22Rv1 (cell line): ENCODE measurements around the gene ANO9.

Experiments used
- H3K27ac ChIP-seq: fragments of 450-650 bp; 2 replicates; pipeline ENCODE4 v1.5.1; 2017
- CTCF ChIP-seq: fragments of 450-650 bp; IDR thresholded peaks from 2 replicates; pipeline ENCODE4 v1.5.1; 2017; ENCODE audit warnings: mild to moderate bottlenecking
- ZFX ChIP-seq: fragments of 450-650 bp; IDR thresholded peaks from 2 replicates; pipeline ENCODE4 v1.6.1; 2017; ENCODE audit warnings: antibody characterized with exemption, borderline replicate concordance

Gene ANO9

GRCh38 chr11:383431-383830, 58.4 kb downstream of the ANO9 start:
- H3K27ac ChIP-seq = no peak overlapping the region
- no peak for TF ChIP-seq CTCF
- no peak for TF ChIP-seq ZFX

DNA sequence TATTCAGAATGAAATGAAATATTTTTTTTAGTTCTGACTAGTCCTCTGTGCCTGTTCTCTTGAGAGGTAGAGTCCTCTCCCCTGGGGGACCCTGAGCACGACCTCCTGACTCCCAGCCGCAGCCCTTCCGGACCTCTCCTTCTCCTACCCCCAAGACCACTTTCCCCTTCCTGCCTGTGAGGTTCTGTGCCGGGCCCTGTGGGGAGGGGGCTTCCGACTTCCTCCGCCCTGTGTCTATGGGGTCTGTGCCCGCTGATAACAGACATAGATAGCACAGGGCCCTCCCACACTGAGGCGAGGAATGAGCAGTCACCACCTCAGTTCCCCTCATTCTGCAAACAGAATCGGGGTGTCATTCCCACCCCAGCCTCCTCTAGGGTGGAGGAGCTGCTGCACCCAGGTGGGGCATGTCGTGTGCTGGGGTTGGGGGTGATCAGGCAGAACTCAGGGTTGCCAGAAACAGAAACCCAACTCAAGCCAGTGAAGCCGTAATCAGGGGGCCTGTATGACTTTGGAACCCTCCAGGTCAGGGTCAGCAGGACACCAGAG, 59.7 kb downstream of the ANO9 start:
- H3K27ac ChIP-seq = no peak overlapping the region
- TF ChIP-seq CTCF = no peak
- TF ChIP-seq ZFX = no peak

DNA sequence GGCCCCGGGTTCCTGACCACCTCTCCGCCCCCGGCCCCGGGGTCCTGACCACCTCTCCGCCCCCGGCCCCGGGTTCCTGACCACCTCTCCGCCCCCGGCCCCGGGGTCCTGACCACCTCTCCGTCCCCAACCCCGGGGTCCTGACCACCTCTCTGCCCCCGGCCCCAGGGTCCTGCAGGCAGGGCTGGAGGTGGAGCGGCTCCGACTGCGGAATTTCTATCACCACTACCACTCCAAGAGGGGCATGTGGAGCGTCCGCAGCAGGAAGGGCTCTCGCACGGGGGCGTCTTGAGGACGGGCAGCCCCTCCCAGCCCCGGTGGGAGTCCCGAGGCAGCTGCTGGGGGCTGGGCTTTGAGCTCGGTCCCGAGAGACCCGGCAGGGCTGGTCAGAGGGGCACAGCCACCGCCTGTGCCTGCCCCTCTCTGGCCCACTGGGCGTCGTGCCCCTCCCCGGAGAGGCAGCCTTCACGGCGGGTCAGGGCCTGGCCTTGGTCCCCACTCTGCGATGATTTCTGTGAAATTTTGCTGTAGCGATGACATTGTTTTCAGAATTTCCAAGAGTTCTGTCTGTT, 60.2 kb downstream of the ANO9 start:
- TF ChIP-seq ZFX = no peak
- TF ChIP-seq CTCF = no peak

DNA sequence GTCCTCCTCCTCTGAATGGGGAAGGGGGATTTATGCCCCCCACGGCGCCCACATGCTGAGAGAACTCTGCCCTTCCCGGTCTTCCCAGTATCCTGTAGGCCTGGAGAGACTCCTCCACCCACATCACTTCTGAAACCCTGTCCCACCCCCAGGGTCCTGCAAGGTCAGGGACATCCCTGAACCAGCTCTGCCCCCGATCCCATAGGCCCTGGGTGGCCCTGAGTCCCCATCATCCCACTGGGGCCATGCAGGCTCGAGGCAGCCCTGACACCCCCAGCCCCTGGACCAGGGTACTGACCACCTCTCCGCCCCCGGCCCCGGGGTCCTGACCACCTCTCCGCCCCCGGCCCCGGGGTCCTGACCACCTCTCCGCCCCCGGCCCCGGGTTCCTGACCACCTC, 60.8 kb downstream of the ANO9 start:
- H3K27ac ChIP-seq = no peak overlapping the region
- TF ChIP-seq CTCF = no peak
- TF ChIP-seq ZFX = no peak

More for the DNA sequence above, 60.2 kb downstream of the ANO9 start:
- H3K27ac ChIP-seq = no peak overlapping the region

GRCh38 chr11:380491-380890, 61.3 kb downstream of the ANO9 start:
- H3K27ac ChIP-seq = no peak overlapping the region

DNA sequence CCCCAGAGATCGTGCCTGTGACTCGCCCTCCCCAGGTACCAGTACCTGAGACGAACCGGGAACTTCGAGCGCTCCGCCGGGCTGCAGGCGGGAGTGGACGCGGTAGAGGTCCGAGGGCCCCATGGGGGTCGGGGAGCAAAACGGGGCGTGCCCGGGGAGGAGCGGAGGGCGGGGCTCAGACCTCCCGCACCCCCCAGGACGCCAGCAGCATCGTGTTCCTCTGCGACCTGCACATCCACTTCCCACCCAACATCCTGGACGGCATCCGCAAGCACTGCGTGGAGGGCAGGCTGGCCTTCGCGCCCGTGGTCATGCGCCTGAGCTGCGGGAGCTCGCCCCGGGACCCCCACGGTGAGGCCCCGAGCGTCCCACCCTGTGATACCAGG, 61.7 kb downstream of the ANO9 start:
- H3K27ac ChIP-seq = no peak overlapping the region
- TF ChIP-seq CTCF (no peak), ZFX (no peak)

More at GRCh38 chr11:380491-380890, 61.3 kb downstream of the ANO9 start:
- TF ChIP-seq ZFX = no peak
- TF ChIP-seq CTCF = no peak

- no peak overlapping the region for H3K27ac ChIP-seq
- no peak for TF ChIP-seq CTCF
- TF ChIP-seq ZFX = no peak
Observed at GRCh38 chr11:379205-380094, 62.4 kb downstream of the ANO9 start.
